HepG2 (cell line): ENCODE results near the gene ADARB1. TPM values are rescaled to one million over a fixed set of nuclear protein-coding genes. Genes with fewer than 3 reads are reported as not detected.

ENCODE experiments used
- ARNT2 ChIP-seq: sonication (generic); formaldehyde crosslinking; IDR thresholded peaks from 2 replicates; pipeline ENCODE4 v1.8.0; 2022; ENCODE audit warnings: mild to moderate bottlenecking, low read depth, missing genetic modification reagents, moderate library complexity
- CC2D1A ChIP-seq: sonication (generic); formaldehyde crosslinking; IDR thresholded peaks from 2 replicates; pipeline ENCODE4 v1.8.1; 2023; ENCODE audit warnings: mild to moderate bottlenecking, missing genetic modification reagents
- EEA1 ChIP-seq: sonication (generic); formaldehyde crosslinking; IDR thresholded peaks from 2 replicates; pipeline ENCODE4 v1.5.1; 2020; ENCODE audit warnings: mild to moderate bottlenecking, missing genetic modification reagents, borderline replicate concordance
- GABPB1 ChIP-seq: IDR thresholded peaks from 2 replicates; pipeline ENCODE4 v1.6.1; 2016; ENCODE audit warnings: mild to moderate bottlenecking, missing genetic modification reagents, moderate library complexity, missing compliant biosample characterization
- GATA4 ChIP-seq: sonication (generic); IDR thresholded peaks from 2 replicates; pipeline ENCODE4 v1.6.1; 2016; ENCODE audit warnings: antibody characterized with exemption, low read depth, borderline replicate concordance
- HDAC2 ChIP-seq: sonication (generic); formaldehyde crosslinking; IDR thresholded peaks from 2 replicates; pipeline ENCODE4 v1.4.0; 2020; ENCODE audit warnings: missing genetic modification reagents
- HES4 ChIP-seq: sonication (generic); formaldehyde crosslinking; IDR thresholded peaks from 2 replicates; pipeline ENCODE4 v1.9.0; 2021; ENCODE audit warnings: mild to moderate bottlenecking, missing genetic modification reagents, borderline replicate concordance
- HHEX ChIP-seq: IDR thresholded peaks from 2 replicates; pipeline ENCODE4 v1.6.1; 2016; ENCODE audit warnings: control low read depth
- HNRNPL ChIP-seq: fragments of 200-400 bp; formaldehyde crosslinking; IDR thresholded peaks from 2 replicates; pipeline ENCODE4 v1.6.1; 2017; ENCODE audit warnings: mild to moderate bottlenecking, low read depth, low read length
- LCORL ChIP-seq, 2 experiments: fragments of 450-650 bp in 1 of 2; sonication (generic) in 1 of 2; formaldehyde crosslinking in 1 of 2; IDR thresholded peaks; 2 replicates each; pipeline versions ENCODE4 v1.5.0 to v1.6.1; 2017 to 2020; ENCODE audit warnings: antibody characterized with exemption in 1 of 2, missing genetic modification reagents in 1 of 2
- MAFK ChIP-seq, 2 experiments: IDR thresholded peaks in 1 of 2; conservative IDR thresholded peaks in 1 of 2; 2 replicates each; pipeline ENCODE4 v1.6.1; 2011; ENCODE audit warnings: improper control_type of control experiment in 2 of 2, low read length in 2 of 2
- NAIF1 ChIP-seq: sonication (generic); formaldehyde crosslinking; IDR thresholded peaks from 2 replicates; pipeline ENCODE4 v1.5.0; 2020; ENCODE audit warnings: mild to moderate bottlenecking, missing genetic modification reagents, borderline replicate concordance
- NCOR1 ChIP-seq: fragments of 200-600 bp; sonication (generic); IDR thresholded peaks from 2 replicates; pipeline ENCODE4 v1.7.0; 2017; ENCODE audit warnings: antibody characterized with exemption, low read length, borderline replicate concordance
- POLR2A ChIP-seq, 2 experiments: IDR thresholded peaks; 2 replicates each; pipeline ENCODE4 v1.6.1; 2011; ENCODE audit warnings: low read depth in 2 of 2, low read length in 2 of 2, mild to moderate bottlenecking in 1 of 2, moderate library complexity in 1 of 2; ENCODE audit not compliant: insufficient read depth in 1 of 2
- RBAK ChIP-seq: sonication (generic); formaldehyde crosslinking; IDR thresholded peaks from 2 replicates; pipeline ENCODE4 v1.5.1; 2020; ENCODE audit warnings: mild to moderate bottlenecking, missing genetic modification reagents
- TFAP4 ChIP-seq: sonication (generic); IDR thresholded peaks from 2 replicates; pipeline ENCODE4 v1.6.1; 2016; ENCODE audit warnings: low read depth, borderline replicate concordance
- THAP8 ChIP-seq: sonication (generic); formaldehyde crosslinking; IDR thresholded peaks from 2 replicates; pipeline ENCODE4 v1.5.1; 2020; ENCODE audit warnings: missing genetic modification reagents, mild to moderate bottlenecking, borderline replicate concordance
- ZBTB42 ChIP-seq: sonication (generic); formaldehyde crosslinking; IDR thresholded peaks from 2 replicates; pipeline ENCODE4 v1.5.0; 2020; ENCODE audit warnings: mild to moderate bottlenecking, missing genetic modification reagents
- ZFX ChIP-seq: sonication (generic); formaldehyde crosslinking; IDR thresholded peaks from 2 replicates; pipeline ENCODE4 v1.4.0; 2020; ENCODE audit warnings: mild to moderate bottlenecking, low read depth, missing genetic modification reagents, moderate library complexity
- ZNF124 ChIP-seq: sonication (generic); formaldehyde crosslinking; IDR thresholded peaks from 2 replicates; pipeline ENCODE4 v1.4.0; 2020; ENCODE audit warnings: missing genetic modification reagents
- ZNF136 ChIP-seq: sonication (generic); formaldehyde crosslinking; IDR thresholded peaks from 2 replicates; pipeline ENCODE4 v1.8.1; 2022; ENCODE audit warnings: low read depth, mild to moderate bottlenecking, moderate library complexity, missing genetic modification reagents
- ZNF264 ChIP-seq: sonication (generic); formaldehyde crosslinking; IDR thresholded peaks from 2 replicates; pipeline ENCODE4 v1.4.0; 2020; ENCODE audit warnings: missing genetic modification reagents
- ZNF33B ChIP-seq: sonication (generic); formaldehyde crosslinking; IDR thresholded peaks from 2 replicates; pipeline ENCODE4 v1.5.1; 2020; ENCODE audit warnings: mild to moderate bottlenecking, missing genetic modification reagents
- ZNF354B ChIP-seq: sonication (generic); formaldehyde crosslinking; IDR thresholded peaks from 2 replicates; pipeline ENCODE4 v1.8.0; 2022; ENCODE audit warnings: mild to moderate bottlenecking, missing genetic modification reagents
- ZNF792 ChIP-seq: IDR thresholded peaks from 2 replicates; pipeline ENCODE4 v1.6.1; 2016
- ZNF816 ChIP-seq: sonication (generic); formaldehyde crosslinking; IDR thresholded peaks from 2 replicates; pipeline ENCODE4 v1.8.0; 2022; ENCODE audit warnings: missing genetic modification reagents, mild to moderate bottlenecking, borderline replicate concordance
- ZSCAN31 ChIP-seq: sonication (generic); formaldehyde crosslinking; IDR thresholded peaks from 2 replicates; pipeline ENCODE4 v1.5.0; 2020; ENCODE audit warnings: low read depth, mild to moderate bottlenecking, missing genetic modification reagents
- polyA plus RNA-seq, 8 experiments: library from polyadenylated mRNA; depleted of rRNA in 3 of 8; stranded (reverse) in 7 of 8; unstranded in 1 of 8; fragments of >200 nt; fragmentation: Illumina TruSeq in 4 of 8; extraction: Trizol in 4 of 8; gene quantifications; 2 replicates each; pipeline versions ENCODE4 v1.2.1 to v1.2.3, GENCODE V29; 2011 to 2016; ENCODE audit warnings: low read depth in 4 of 8, missing spikeins in 1 of 8, mixed read lengths in 1 of 8; ENCODE audit not compliant: insufficient read depth in 1 of 8
- total RNA-seq, 5 experiments: library from RNA; depleted of rRNA; stranded (reverse); fragments of >200 nt; fragmentation: Illumina TruSeq; extraction: Trizol; gene quantifications; 2 replicates each; pipeline ENCODE4 v1.2.3, GENCODE V29; 2016; ENCODE audit warnings: low read depth in 1 of 5
- TF ChIP-seq, protein P1 (sequence below): sonication (generic); formaldehyde crosslinking; IDR thresholded peaks from 2 replicates; pipeline ENCODE4 v1.4.0; 2020; ENCODE audit warnings: missing genetic modification reagents, mild to moderate bottlenecking, borderline replicate concordance

Gene ADARB1
- total and polyA plus RNA-seq, 2 of the 13 experiments (the other 11 are each of a cell fraction or from before 2014, with no cell fraction given) = 6.6 to 10.0 TPM

DNA sequence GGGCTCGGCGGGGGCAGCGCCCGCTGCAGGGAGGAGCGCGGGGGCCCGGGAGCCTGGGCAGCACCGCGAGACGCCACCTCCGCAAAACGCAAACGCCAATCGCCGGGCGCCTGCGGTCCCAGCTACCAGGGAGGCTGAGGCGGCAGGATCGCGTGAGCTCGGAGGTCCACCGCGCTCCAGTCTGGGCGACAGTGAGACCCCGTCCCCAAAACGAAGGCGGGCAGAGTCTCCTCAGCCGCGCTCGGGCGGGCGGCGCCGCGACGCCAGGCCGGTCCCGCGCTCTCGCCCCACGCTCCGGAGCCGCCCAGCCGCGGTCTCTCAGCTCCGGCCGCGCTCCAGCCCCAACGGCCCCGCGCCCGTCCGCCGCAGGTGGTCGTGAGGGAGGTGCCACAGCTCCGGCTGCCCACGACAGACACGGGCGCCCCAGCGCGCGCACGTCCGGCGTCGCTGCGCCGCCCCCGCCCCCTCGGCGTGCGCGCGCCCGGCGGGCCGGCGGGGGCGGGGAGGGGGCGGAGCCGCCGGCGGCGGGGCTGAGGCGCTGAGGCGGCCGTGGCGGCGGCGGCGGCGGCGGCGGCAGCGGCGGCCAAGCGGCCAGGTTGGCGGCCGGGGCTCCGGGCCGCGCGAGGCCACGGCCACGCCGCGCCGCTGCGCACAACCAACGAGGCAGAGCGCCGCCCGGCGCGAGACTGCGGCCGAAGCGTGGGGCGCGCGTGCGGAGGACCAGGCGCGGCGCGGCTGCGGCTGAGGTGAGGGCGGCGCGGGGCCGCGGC lies at the start of gene ADARB1 (continued):
- TF ChIP-seq ZNF33B (CRISPR knock-in tag) (no peak), ZSCAN31 (CRISPR knock-in tag) (no peak), ZNF354B (CRISPR knock-in tag) (peak; percentile 30; the same call in 1 of the 2 replicates), LCORL (IDR thresholded peaks at IDR 0.05) (no peak), LCORL (CRISPR knock-in tag; IDR thresholded peaks at IDR 0.05) (0 out of 2 replicates have a peak, but pooled peaks have one; percentile 33), ZNF124 (CRISPR knock-in tag) (no peak), HHEX (CRISPR knock-in tag) (no peak), POLR2A (IDR thresholded peaks at IDR 0.05; ENCODE audit: insufficient read depth in 1 of 2, low read depth in 2 of 2, low read length in 2 of 2) (peak in 1 of 2 experiments; percentile 82; a peak in 2 of 4 replicates), MAFK (conservative IDR thresholded peaks at IDR 0.05 in 1 of 2, IDR thresholded peaks at IDR 0.05 in 1 of 2; ENCODE audit: low read length in 2 of 2) (no peak), HDAC2 (CRISPR knock-in tag) (no peak), ZNF264 (CRISPR knock-in tag) (no peak), GABPB1 (CRISPR knock-in tag) (peak; percentile 31; the same call in 1 of the 2 replicates), ZBTB42 (no peak), HNRNPL (no peak), THAP8 (CRISPR knock-in tag) (no peak), HES4 (CRISPR knock-in tag) (peak; percentile 26; the same call in 1 of the 2 replicates), ZNF816 (CRISPR knock-in tag) (0 out of 2 replicates have a peak, but pooled peaks have one; percentile 46), ZNF136 (CRISPR knock-in tag) (no peak), RBAK (CRISPR knock-in tag) (no peak), ARNT2 (CRISPR knock-in tag) (peak; percentile 61; the same call in 1 of the 2 replicates), NCOR1 (no peak), ZNF792 (CRISPR knock-in tag) (no peak), CC2D1A (CRISPR knock-in tag) (no peak), GATA4 (peak; percentile 96), EEA1 (CRISPR knock-in tag) (peak; percentile 54; the same call in 1 of the 2 replicates), ZFX (CRISPR knock-in tag) (0 out of 2 replicates have a peak, but pooled peaks have one; percentile 39), NAIF1 (CRISPR knock-in tag) (no peak), TFAP4 (no peak)
- TF ChIP-seq, protein P1, sequence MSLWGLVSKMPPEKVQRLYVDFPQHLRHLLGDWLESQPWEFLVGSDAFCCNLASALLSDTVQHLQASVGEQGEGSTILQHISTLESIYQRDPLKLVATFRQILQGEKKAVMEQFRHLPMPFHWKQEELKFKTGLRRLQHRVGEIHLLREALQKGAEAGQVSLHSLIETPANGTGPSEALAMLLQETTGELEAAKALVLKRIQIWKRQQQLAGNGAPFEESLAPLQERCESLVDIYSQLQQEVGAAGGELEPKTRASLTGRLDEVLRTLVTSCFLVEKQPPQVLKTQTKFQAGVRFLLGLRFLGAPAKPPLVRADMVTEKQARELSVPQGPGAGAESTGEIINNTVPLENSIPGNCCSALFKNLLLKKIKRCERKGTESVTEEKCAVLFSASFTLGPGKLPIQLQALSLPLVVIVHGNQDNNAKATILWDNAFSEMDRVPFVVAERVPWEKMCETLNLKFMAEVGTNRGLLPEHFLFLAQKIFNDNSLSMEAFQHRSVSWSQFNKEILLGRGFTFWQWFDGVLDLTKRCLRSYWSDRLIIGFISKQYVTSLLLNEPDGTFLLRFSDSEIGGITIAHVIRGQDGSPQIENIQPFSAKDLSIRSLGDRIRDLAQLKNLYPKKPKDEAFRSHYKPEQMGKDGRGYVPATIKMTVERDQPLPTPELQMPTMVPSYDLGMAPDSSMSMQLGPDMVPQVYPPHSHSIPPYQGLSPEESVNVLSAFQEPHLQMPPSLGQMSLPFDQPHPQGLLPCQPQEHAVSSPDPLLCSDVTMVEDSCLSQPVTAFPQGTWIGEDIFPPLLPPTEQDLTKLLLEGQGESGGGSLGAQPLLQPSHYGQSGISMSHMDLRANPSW (CRISPR knock-in tag) = no peak
